HG03558 (cell line): ENCODE data around the gene CLEC2A.
"Not testable (repeated sequence)": the region's sequence is repeated elsewhere in the genome, so short reads cannot be mapped to it uniquely, and the experiment has no call there.

ENCODE experiments used
- ATAC-seq: cut with Tn5 transposase; IDR thresholded peaks from one replicate; pipeline ENCODE4 v1.9.1; 2021; ENCODE audit warnings: moderate number of reproducible peaks; ENCODE audit not compliant: unreplicated experiment; ENCODE audit errors: extremely low read depth

CLEC2A gene

GRCh38 chr12:9932270-9932669, at the start of gene CLEC2A:
Gene CLEC2A, minus strand, starts transcription at chr12:9932370. Its CDS starts 41 bp downstream, at chr12:9932329.
- no peak for ATAC-seq

- ATAC-seq, result no peak
Observed at GRCh38 chr12:9980126-9980525, 48.0 kb upstream of the CLEC2A start.

GRCh38 chr12:9977916-9978315, 45.7 kb upstream of the CLEC2A start:
- no peak for ATAC-seq

- not testable (repeated sequence) for ATAC-seq
Observed at GRCh38 chr12:9976626-9977025, 44.5 kb upstream of the CLEC2A start.

GRCh38 chr12:9975614-9976013, 43.4 kb upstream of the CLEC2A start:
- ATAC-seq, result no peak

- not testable (repeated sequence) for ATAC-seq
Observed at GRCh38 chr12:9974731-9975130, 42.6 kb upstream of the CLEC2A start.

- ATAC-seq, result no peak
Observed at GRCh38 chr12:9973949-9974348, 41.8 kb upstream of the CLEC2A start.

GRCh38 chr12:9971181-9971580, 39.0 kb upstream of the CLEC2A start, which contains the start of gene CLEC12A:
Gene CLEC12A, plus strand, starts transcription at chr12:9971409. Its CDS starts 188 bp downstream, at chr12:9971597.
- ATAC-seq, result no peak

GRCh38 chr12:9969673-9970072, 37.5 kb upstream of the CLEC2A start:
- no peak for ATAC-seq

GRCh38 chr12:9961901-9962300, 29.7 kb upstream of the CLEC2A start:
- ATAC-seq, result no peak

- ATAC-seq, result peak; percentile 49
Observed at GRCh38 chr12:9961106-9961505, 28.9 kb upstream of the CLEC2A start.

- no peak for ATAC-seq
Observed at GRCh38 chr12:9960590-9960989, 28.4 kb upstream of the CLEC2A start.

GRCh38 chr12:9957834-9958233, 25.7 kb upstream of the CLEC2A start:
- no peak for ATAC-seq

GRCh38 chr12:9952954-9953729, 21.0 kb upstream of the CLEC2A start:
- not testable (repeated sequence) for ATAC-seq

- no peak for ATAC-seq
Observed at GRCh38 chr12:9951026-9951675, 19.0 kb upstream of the CLEC2A start.

GRCh38 chr12:9948606-9949296, 16.6 kb upstream of the CLEC2A start:
- ATAC-seq, result peak; percentile 92

GRCh38 chr12:9947674-9948073, 15.5 kb upstream of the CLEC2A start:
- ATAC-seq, result no peak

GRCh38 chr12:9944391-9944790, 12.2 kb upstream of the CLEC2A start:
- no peak for ATAC-seq

GRCh38 chr12:9943240-9943639, 11.1 kb upstream of the CLEC2A start:
- no peak for ATAC-seq

- ATAC-seq, result no peak
Observed at GRCh38 chr12:9941838-9942237, 9.7 kb upstream of the CLEC2A start.

GRCh38 chr12:9940375-9940774, 8.2 kb upstream of the CLEC2A start:
- no peak for ATAC-seq
